WTC11 (cell line): ENCODE measurements around the gene FAM199X. TPM values are rescaled to one million over a fixed set of nuclear protein-coding genes. Genes with fewer than 3 reads are reported as not detected.

Source experiments
- ATAC-seq: fragments of 200-7000 bp; cut with Tn5 transposase; 2 replicates; pipeline ENCODE4 v1.10.0; 2021; ENCODE audit warnings: mild to moderate bottlenecking, moderate library complexity
- CTCF ChIA-PET: fragments of 300-600 bp; sonication (Branson Sonifier 250); formaldehyde crosslinking; loops from one replicate; lab custom pipeline; 2021; ENCODE audit warnings: antibody characterized with exemption; lab: Charles Lee
- POLR2A ChIA-PET: fragments of 350-600 bp; sonication (Branson Sonifier 250); formaldehyde crosslinking; loops from one replicate; lab custom pipeline; 2021; ENCODE audit warnings: antibody characterized with exemption; lab: Charles Lee
- DNase-seq: peaks from one replicate; pipeline ENCODE4 v3.0.0; 2021; ENCODE audit warnings: low spot score
- H3K27ac Mint-ChIP-seq: 2 replicates; pipeline ENCODE4 v1.8.0; 2021; ENCODE audit warnings: mixed read lengths
- H3K27me3 Mint-ChIP-seq: 2 replicates; pipeline ENCODE4 v1.8.0; 2021; ENCODE audit warnings: low read depth, mild to moderate bottlenecking, moderate library complexity, mixed read lengths
- H3K36me3 Mint-ChIP-seq: 2 replicates; pipeline ENCODE4 v1.8.0; 2021; ENCODE audit warnings: mixed read lengths
- H3K4me1 Mint-ChIP-seq: 2 replicates; pipeline ENCODE4 v1.8.0; 2022; ENCODE audit warnings: mixed read lengths
- H3K4me3 Mint-ChIP-seq: 2 replicates; pipeline ENCODE4 v1.8.0; 2021; ENCODE audit warnings: mild to moderate bottlenecking, moderate library complexity, mixed read lengths
- H3K9me3 Mint-ChIP-seq: 2 replicates; pipeline ENCODE4 v1.8.0; 2021; ENCODE audit warnings: mixed read lengths
- AFF4 ChIP-seq: sonication (generic); formaldehyde crosslinking; IDR thresholded peaks from 2 replicates; pipeline ENCODE4 v1.8.1; 2023; ENCODE audit warnings: mild to moderate bottlenecking, missing genetic modification reagents, borderline replicate concordance
- CDX4 ChIP-seq: fragments of 250-450 bp; sonication (Bioruptor Pico); IDR thresholded peaks from 2 replicates; pipeline ENCODE4 v1.9.0; 2021; ENCODE audit warnings: moderate library complexity, mild to moderate bottlenecking, inconsistent platforms, borderline replicate concordance
- CTCF ChIP-seq: fragments of 200-600 bp; IDR thresholded peaks from 2 replicates; pipeline ENCODE4 v1.8.0; 2022; ENCODE audit warnings: antibody characterized with exemption
- E2F1 ChIP-seq: sonication (generic); formaldehyde crosslinking; IDR thresholded peaks from 2 replicates; pipeline ENCODE4 v1.8.0; 2022; ENCODE audit warnings: mild to moderate bottlenecking, missing genetic modification reagents
- FOXK1 ChIP-seq: sonication (generic); formaldehyde crosslinking; IDR thresholded peaks from 2 replicates; pipeline ENCODE4 v1.8.0; 2022; ENCODE audit warnings: mild to moderate bottlenecking, moderate library complexity, missing genetic modification reagents
- JAZF1 ChIP-seq: fragments of 250-450 bp; sonication (Bioruptor Pico); IDR thresholded peaks from 2 replicates; pipeline ENCODE4 v1.9.0; 2021; ENCODE audit warnings: moderate library complexity, mild to moderate bottlenecking, inconsistent platforms
- MXD4 ChIP-seq: fragments of 250-450 bp; sonication (Bioruptor Pico); IDR thresholded peaks from 2 replicates; pipeline ENCODE4 v1.8.0; 2021; ENCODE audit warnings: mild to moderate bottlenecking, moderate library complexity, borderline replicate concordance
- NR2C2 ChIP-seq: sonication (generic); formaldehyde crosslinking; IDR thresholded peaks from 2 replicates; pipeline ENCODE4 v1.8.0; 2022; ENCODE audit warnings: mild to moderate bottlenecking, missing genetic modification reagents
- TEAD1 ChIP-seq: sonication (generic); formaldehyde crosslinking; IDR thresholded peaks from 2 replicates; pipeline ENCODE4 v1.8.0; 2022; ENCODE audit warnings: mild to moderate bottlenecking, missing genetic modification reagents
- TP53 ChIP-seq: sonication (generic); formaldehyde crosslinking; IDR thresholded peaks from 2 replicates; pipeline ENCODE4 v1.8.1; 2023; ENCODE audit warnings: mild to moderate bottlenecking, missing genetic modification reagents
- USF2 ChIP-seq: sonication (generic); formaldehyde crosslinking; IDR thresholded peaks from 2 replicates; pipeline ENCODE4 v1.8.1; 2023; ENCODE audit warnings: mild to moderate bottlenecking, missing genetic modification reagents, moderate library complexity
- ZBTB43 ChIP-seq: sonication (generic); formaldehyde crosslinking; IDR thresholded peaks from 2 replicates; pipeline ENCODE4 v1.8.1; 2023; ENCODE audit warnings: mild to moderate bottlenecking, missing genetic modification reagents
- ZNF138 ChIP-seq: sonication (generic); formaldehyde crosslinking; conservative IDR thresholded peaks from 2 replicates; pipeline ENCODE4 v1.8.1; 2022; ENCODE audit warnings: mild to moderate bottlenecking, moderate library complexity, missing genetic modification reagents
- ZNF281 ChIP-seq: sonication (generic); formaldehyde crosslinking; IDR thresholded peaks from 2 replicates; pipeline ENCODE4 v1.8.0; 2023; ENCODE audit warnings: mild to moderate bottlenecking, missing genetic modification reagents
- total RNA-seq: library from RNA; stranded (reverse); gene quantifications from 3 replicates; pipeline ENCODE4 v1.2.3, GENCODE V29; 2021

Gene FAM199X
- total RNA-seq, 1 experiment from 2014 or later: 14.5 TPM

- CTCF ChIA-PET: no interaction called here
- POLR2A ChIA-PET: no interaction called here
- Mint-ChIP-seq H3K36me3 (peaks cover 15% of the 10 kb centered on the region), H3K9me3 (no peaks in the 10 kb centered on the region), H3K27ac (no peak overlapping the region)
- ATAC-seq: no peak
- TF ChIP-seq FOXK1 (CRISPR knock-in tag) (no peak), NR2C2 (CRISPR knock-in tag) (no peak), ZNF138 (CRISPR knock-in tag) (no peak), MXD4 (CRISPR knock-in tag) (no peak), E2F1 (no peak), CTCF (no peak), TP53 (CRISPR knock-in tag) (no peak), TEAD1 (CRISPR knock-in tag) (no peak), JAZF1 (CRISPR knock-in tag) (no peak), CDX4 (CRISPR knock-in tag) (no peak), USF2 (CRISPR knock-in tag) (no peak), ZNF281 (CRISPR knock-in tag) (no peak), ZBTB43 (CRISPR knock-in tag) (no peak), AFF4 (CRISPR knock-in tag) (no peak)
- TF ChIP-seq, all 79 proteins: peak for 0
- no peak for DNase-seq
- Mint-ChIP-seq H3K27me3 (no peaks in the 10 kb centered on the region), H3K4me1 (no peaks in the 10 kb centered on the region), H3K4me3 (no peak overlapping the region)
Observed at GRCh38 chrX:104173841-104174240, 7.6 kb downstream of the FAM199X start.
